ENCODE measurements around the gene DIS3L. TPM values are rescaled to one million over a fixed set of nuclear protein-coding genes. Genes with fewer than 3 reads are reported as not detected.

DIS3L gene
- total and polyA plus RNA-seq, 2 of the 13 experiments (the other 11 are each of a cell fraction or from before 2014, with no cell fraction given), result 21.0 to 50.5 TPM

DNA sequence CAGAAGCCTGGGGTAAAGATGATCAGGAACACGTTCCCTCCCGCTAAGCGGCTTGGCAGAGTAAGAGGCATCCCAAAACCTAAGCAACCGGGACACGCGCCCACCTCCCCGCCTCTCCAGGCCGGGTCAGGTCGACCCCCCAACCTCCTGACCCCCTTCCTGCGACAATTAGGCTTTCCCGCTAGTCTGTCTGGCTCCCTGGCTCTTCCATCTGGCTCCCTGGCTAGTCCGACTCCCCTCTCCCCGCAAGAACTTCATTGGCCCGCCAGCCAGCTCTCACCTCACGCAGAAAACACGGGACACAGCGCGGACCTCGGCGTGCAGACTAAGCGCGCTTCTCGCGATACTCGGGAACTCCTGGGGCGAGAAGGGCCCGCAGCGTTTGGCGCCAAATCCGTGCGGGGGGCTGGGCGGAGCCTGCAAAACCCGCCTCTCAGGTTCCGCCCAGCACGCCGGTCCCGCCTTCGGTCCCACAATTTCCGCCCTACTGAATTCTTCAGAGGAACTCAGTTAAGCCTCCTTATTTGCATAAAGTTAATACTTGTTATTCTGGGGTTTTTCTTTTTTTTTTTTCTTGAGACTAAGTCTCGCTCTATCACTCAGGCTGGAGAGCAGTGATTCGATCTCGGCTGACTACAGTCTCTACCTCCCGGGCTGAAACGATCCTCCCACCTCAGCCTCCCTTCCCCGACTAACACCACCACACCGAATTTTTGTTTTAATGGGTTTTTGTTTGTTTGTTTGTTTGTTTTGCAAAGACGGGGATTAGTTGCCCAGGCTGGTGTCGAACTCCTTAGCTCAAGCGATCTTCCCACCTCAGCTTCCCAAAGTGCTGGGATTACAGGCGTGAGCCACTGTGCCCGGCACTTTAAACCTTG is 63.2 kb downstream of the DIS3L start, which contains the start of gene TIPIN (continued):
- no peak; the same call in 1 of the 2 replicates for TF ChIP-seq FOXP4 (CRISPR knock-in tag; IDR thresholded peaks at IDR 0.05)
- TF ChIP-seq MATR3 (CRISPR knock-in tag; IDR thresholded peaks at IDR 0.05), result no peak
- TF ChIP-seq, protein P1, sequence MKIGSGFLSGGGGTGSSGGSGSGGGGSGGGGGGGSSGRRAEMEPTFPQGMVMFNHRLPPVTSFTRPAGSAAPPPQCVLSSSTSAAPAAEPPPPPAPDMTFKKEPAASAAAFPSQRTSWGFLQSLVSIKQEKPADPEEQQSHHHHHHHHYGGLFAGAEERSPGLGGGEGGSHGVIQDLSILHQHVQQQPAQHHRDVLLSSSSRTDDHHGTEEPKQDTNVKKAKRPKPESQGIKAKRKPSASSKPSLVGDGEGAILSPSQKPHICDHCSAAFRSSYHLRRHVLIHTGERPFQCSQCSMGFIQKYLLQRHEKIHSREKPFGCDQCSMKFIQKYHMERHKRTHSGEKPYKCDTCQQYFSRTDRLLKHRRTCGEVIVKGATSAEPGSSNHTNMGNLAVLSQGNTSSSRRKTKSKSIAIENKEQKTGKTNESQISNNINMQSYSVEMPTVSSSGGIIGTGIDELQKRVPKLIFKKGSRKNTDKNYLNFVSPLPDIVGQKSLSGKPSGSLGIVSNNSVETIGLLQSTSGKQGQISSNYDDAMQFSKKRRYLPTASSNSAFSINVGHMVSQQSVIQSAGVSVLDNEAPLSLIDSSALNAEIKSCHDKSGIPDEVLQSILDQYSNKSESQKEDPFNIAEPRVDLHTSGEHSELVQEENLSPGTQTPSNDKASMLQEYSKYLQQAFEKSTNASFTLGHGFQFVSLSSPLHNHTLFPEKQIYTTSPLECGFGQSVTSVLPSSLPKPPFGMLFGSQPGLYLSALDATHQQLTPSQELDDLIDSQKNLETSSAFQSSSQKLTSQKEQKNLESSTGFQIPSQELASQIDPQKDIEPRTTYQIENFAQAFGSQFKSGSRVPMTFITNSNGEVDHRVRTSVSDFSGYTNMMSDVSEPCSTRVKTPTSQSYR (CRISPR knock-in tag; IDR thresholded peaks at IDR 0.05; ENCODE audit: borderline replicate concordance), result peak; percentile 70
- TF ChIP-seq RCOR2 (CRISPR knock-in tag; IDR thresholded peaks at IDR 0.05), result no peak
- TF ChIP-seq ZBED4 (CRISPR knock-in tag; IDR thresholded peaks at IDR 0.05; ENCODE audit: borderline replicate concordance), result peak; percentile 91; the same call in 1 of the 2 replicates
- no peak; the same call in 1 of the 2 replicates for TF ChIP-seq WIZ (CRISPR knock-in tag; IDR thresholded peaks at IDR 0.05)
- no peak for TF ChIP-seq ZNF496 (CRISPR knock-in tag; IDR thresholded peaks at IDR 0.05; ENCODE audit: insufficient replicate concordance)
- TF ChIP-seq FOXK2 (IDR thresholded peaks at IDR 0.05), result no peak
- TF ChIP-seq HNRNPL (IDR thresholded peaks at IDR 0.05; ENCODE audit: low read depth, low read length), result 0 out of 2 replicates have a peak, but pooled peaks have one; percentile 33
- TF ChIP-seq ZNF605 (CRISPR knock-in tag; IDR thresholded peaks at IDR 0.05), result peak; percentile 41; the same call in 1 of the 2 replicates
- peak; percentile 82 for TF ChIP-seq NRL (CRISPR knock-in tag; IDR thresholded peaks at IDR 0.05; ENCODE audit: borderline replicate concordance)
- TF ChIP-seq FUBP1 (CRISPR knock-in tag; IDR thresholded peaks at IDR 0.05; ENCODE audit: borderline replicate concordance), result no peak
- TF ChIP-seq ZFP36L2 (CRISPR knock-in tag; IDR thresholded peaks at IDR 0.05), result no peak
- TF ChIP-seq LCORL (IDR thresholded peaks at IDR 0.05), result no peak
- peak; percentile 73 for TF ChIP-seq LCORL (CRISPR knock-in tag; IDR thresholded peaks at IDR 0.05)
- peak; percentile 83; the same call in 1 of the 2 replicates for TF ChIP-seq HOXA5 (CRISPR knock-in tag; IDR thresholded peaks at IDR 0.05)
- TF ChIP-seq PTBP1 (IDR thresholded peaks at IDR 0.05; ENCODE audit: low read depth, low read length, poor library complexity, severe bottlenecking), result no peak
- TF ChIP-seq HNF4A (CRISPR knock-in tag; IDR thresholded peaks at IDR 0.05), result no peak
- TF ChIP-seq MYNN (CRISPR knock-in tag; IDR thresholded peaks at IDR 0.05; ENCODE audit: low read depth), result no peak

Measured in HepG2 (cell line).